Keratinocyte (primary cell): ENCODE measurements around the gene NEAT1. TPM values are rescaled to one million over a fixed set of nuclear protein-coding genes. Genes with fewer than 3 reads are reported as not detected.
A peak's percentile ranks its signal among the peaks of the same experiment; 100 is the strongest.

Source experiments
- DNase-seq: peaks from one replicate; pipeline ENCODE4 v3.0.0-alpha.2; 2011; ENCODE audit warnings: low read depth, missing footprints, low spot score
- FAIRE-seq: peaks from 2 replicates; lab custom pipeline; 2011; peaks lifted over from hg19 to GRCh38; lab: Jason Lieb, UNC
- H2AFZ ChIP-seq: 2 replicates; pipeline ENCODE4 v1.6.0; 2012; ENCODE audit warnings: low read length, control low read depth, inconsistent platforms; ENCODE audit not compliant: control insufficient read depth
- H3K27ac ChIP-seq: 2 replicates; pipeline ENCODE4 v1.5.1; 2011; ENCODE audit warnings: low read length; ENCODE audit not compliant: control insufficient read depth, insufficient read depth
- H3K27me3 ChIP-seq: 3 replicates; pipeline ENCODE4 v1.6.0; 2011; ENCODE audit warnings: low read length; ENCODE audit not compliant: control insufficient read depth, insufficient read depth; ENCODE audit errors: extremely low read depth
- H3K36me3 ChIP-seq, 2 experiments: 2 replicates in 1 of 2; 3 replicates in 1 of 2; pipeline ENCODE4 v1.5.1; 2011; ENCODE audit warnings: low read length in 2 of 2, mild to moderate bottlenecking in 1 of 2; ENCODE audit not compliant: control insufficient read depth in 2 of 2, insufficient read depth in 2 of 2; ENCODE audit errors: extremely low read depth in 1 of 2
- H3K4me1 ChIP-seq: 3 replicates; pipeline ENCODE4 v1.5.1; 2011; ENCODE audit warnings: low read length; ENCODE audit not compliant: control insufficient read depth, insufficient read depth; ENCODE audit errors: extremely low read depth
- H3K4me2 ChIP-seq: 3 replicates; pipeline ENCODE4 v1.6.0; 2011; ENCODE audit warnings: low read depth, low read length; ENCODE audit not compliant: control insufficient read depth, insufficient read depth; ENCODE audit errors: extremely low read depth
- H3K4me3 ChIP-seq, 3 experiments: fragments of 200-600 bp in 1 of 3; sonication (generic) in 1 of 3; 2 replicates in 2 of 3; 3 replicates in 1 of 3; pipeline ENCODE4 v1.5.1; 2011 to 2016; ENCODE audit warnings: low read length in 3 of 3, mild to moderate bottlenecking in 3 of 3, control low read depth in 2 of 3, inconsistent platforms in 1 of 3, low read depth in 1 of 3, mixed read lengths in 1 of 3, mixed run types in 1 of 3, moderate library complexity in 1 of 3; ENCODE audit not compliant: control insufficient read depth in 2 of 3, insufficient read depth in 2 of 3; ENCODE audit errors: extremely low read depth in 1 of 3
- H3K79me2 ChIP-seq: 2 replicates; pipeline ENCODE4 v1.6.0; 2012; ENCODE audit warnings: low read length; ENCODE audit not compliant: control insufficient read depth, insufficient read depth
- H3K9ac ChIP-seq: 3 replicates; pipeline ENCODE4 v1.6.0; 2011; ENCODE audit warnings: low read length; ENCODE audit not compliant: control insufficient read depth, insufficient read depth; ENCODE audit errors: extremely low read depth
- H3K9me1 ChIP-seq: 3 replicates; pipeline ENCODE4 v1.6.0; 2011; ENCODE audit warnings: low read length; ENCODE audit not compliant: control insufficient read depth, insufficient read depth; ENCODE audit errors: extremely low read depth
- H3K9me3 ChIP-seq: 2 replicates; pipeline ENCODE4 v1.5.1; 2012; ENCODE audit warnings: low read depth, low read length; ENCODE audit not compliant: control insufficient read depth
- H4K20me1 ChIP-seq: 3 replicates; pipeline ENCODE4 v1.6.0; 2011; ENCODE audit warnings: low read length; ENCODE audit not compliant: control insufficient read depth, insufficient read depth; ENCODE audit errors: extremely low read depth
- CTCF ChIP-seq, 3 experiments: IDR thresholded peaks in 1 of 3; conservative IDR thresholded peaks in 1 of 3; optimal IDR thresholded peaks in 1 of 3; 2 replicates in 2 of 3; 3 replicates in 1 of 3; pipeline versions ENCODE3 to v1.5.1; 2011; ENCODE audit warnings: low read length in 3 of 3, mild to moderate bottlenecking in 3 of 3, moderate library complexity in 2 of 3, control low read depth in 1 of 3, inconsistent platforms in 1 of 3; ENCODE audit not compliant: insufficient read depth in 2 of 3; ENCODE audit errors: extremely low read depth in 1 of 3
- EZH2 ChIP-seq: IDR thresholded peaks from one replicate; pipeline ENCODE4 v1.6.1; 2012; ENCODE audit warnings: inconsistent platforms, mild to moderate bottlenecking, low read length, moderate library complexity
- dilution Hi-C: fragments of 300-500 bp; cut with MboI; formaldehyde crosslinking; loops from one replicate; pipeline ENCODE4 v1.7.0; 2020; ENCODE audit warnings: low sequenced_read_pairs; ENCODE audit not compliant: extremely low pct_ligation_motif_present
- polyA plus RNA-seq, 5 experiments: library from polyadenylated mRNA; depleted of rRNA in 3 of 5; stranded (reverse) in 3 of 5; stranded (forward) in 1 of 5; unstranded in 1 of 5; fragments of >200 nt; gene quantifications; 1 replicate in 1 of 5; 2 replicates in 3 of 5; 3 replicates in 1 of 5; pipeline versions ENCODE4 v1.2.1 to v1.2.3, GENCODE V29; 2011 to 2012; ENCODE audit warnings: missing spikeins in 2 of 5, low read depth in 1 of 5, low replicate concordance in 1 of 5

NEAT1 gene
- polyA plus RNA-seq, 1 donor (not counting 4 experiments of a cell fraction or from before 2014, with no cell fraction given) = 270 TPM

- no peaks in the 10 kb centered on the region for H3K27me3 ChIP-seq
- FAIRE-seq = no peak
- peaks cover 29% of the 10 kb centered on the region for H3K79me2 ChIP-seq
- peak overlapping the region; percentile 100 for H3K27ac ChIP-seq
- H3K4me2 ChIP-seq = peak overlapping the region; percentile 49
- DNase-seq = no peak
- dilution Hi-C loops = no loop called here
- no peaks in the 10 kb centered on the region for H3K9me3 ChIP-seq
- peaks cover 5% of the 10 kb centered on the region for H3K9me1 ChIP-seq
- no peaks in the 10 kb centered on the region for H4K20me1 ChIP-seq
- H2AFZ ChIP-seq = no peak overlapping the region
- peak overlapping the region; percentile 100 for H3K9ac ChIP-seq
- peaks cover 60% of the 10 kb centered on the region for H3K4me1 ChIP-seq
- H3K36me3 ChIP-seq = no peaks in the 10 kb centered on the region
- TF ChIP-seq CTCF (optimal IDR thresholded peaks at IDR 0.05 in 1 of 3, IDR thresholded peaks at IDR 0.05 in 1 of 3, conservative IDR thresholded peaks at IDR 0.05 in 1 of 3; ENCODE audit: extremely low read depth in 1 of 3, insufficient read depth in 2 of 3, low read length in 3 of 3) (no peak), EZH2 (no peak)
- peak overlapping the region in 2 of 3 experiments; percentile 27 to 29 for H3K4me3 ChIP-seq
These were observed 56.0 kb downstream of the NEAT1 start for GRCh38 chr11:65478388-65479183.

GRCh38 chr11:65479184-65480145 is 56.9 kb downstream of the NEAT1 start:
- H3K4me1 ChIP-seq = peaks cover 60% of the 10 kb centered on the region
- peak overlapping the region in 1 of 3 experiments; percentile 4 for H3K4me3 ChIP-seq
- H3K9me3 ChIP-seq = no peaks in the 10 kb centered on the region
- no peak for DNase-seq
- dilution Hi-C loops = no loop called here
- peak overlapping the region; percentile 100 for H3K27ac ChIP-seq
- no peak for TF ChIP-seq EZH2
- peak; percentile 28 to 63 (median 53) for TF ChIP-seq CTCF (optimal IDR thresholded peaks at IDR 0.05 in 1 of 3, IDR thresholded peaks at IDR 0.05 in 1 of 3, conservative IDR thresholded peaks at IDR 0.05 in 1 of 3; ENCODE audit: extremely low read depth in 1 of 3, insufficient read depth in 2 of 3, low read length in 3 of 3)
- no peaks in the 10 kb centered on the region for H3K36me3 ChIP-seq
- peaks cover 5% of the 10 kb centered on the region for H3K9me1 ChIP-seq
- no peaks in the 10 kb centered on the region for H4K20me1 ChIP-seq
- H2AFZ ChIP-seq = no peak overlapping the region
- no peaks in the 10 kb centered on the region for H3K27me3 ChIP-seq
- peak overlapping the region; percentile 49 for H3K4me2 ChIP-seq
- peak overlapping the region; percentile 100 for H3K9ac ChIP-seq
- no peak for FAIRE-seq
- H3K79me2 ChIP-seq = peaks cover 29% of the 10 kb centered on the region
